H1 (cell line): ENCODE results near the gene AFF1. TPM values are rescaled to one million over a fixed set of nuclear protein-coding genes. Genes with fewer than 3 reads are reported as not detected.

Source experiments
- CTCF ChIA-PET: fragments of 300-600 bp; sonication (Branson Sonifier 250); formaldehyde crosslinking; loops from one replicate; lab custom pipeline; 2021; ENCODE audit not compliant: partially characterized antibody; lab: Charles Lee
- POLR2A ChIA-PET: fragments of 300-600 bp; sonication (Branson Sonifier 250); formaldehyde crosslinking; loops from one replicate; lab custom pipeline; 2021; ENCODE audit warnings: inconsistent platforms; ENCODE audit not compliant: partially characterized antibody; lab: Charles Lee
- DNase-seq, 2 experiments: peaks; one replicate each; pipeline versions ENCODE4 v3.0.0 to v3.0.0-alpha.2; 2010 to 2022; ENCODE audit warnings: low spot score in 2 of 2, low read depth in 1 of 2, mixed read lengths in 1 of 2
- FAIRE-seq: peaks from 2 replicates; lab custom pipeline; 2011; peaks lifted over from hg19 to GRCh38; lab: Jason Lieb, UNC
- H2AFZ ChIP-seq: 2 replicates; pipeline ENCODE4 v1.8.1; 2012; ENCODE audit warnings: low read length, inconsistent platforms
- H2AK5ac ChIP-seq: 2 replicates; pipeline ENCODE4 v1.6.1; 2013; ENCODE audit warnings: low read depth, low read length
- H2BK120ac ChIP-seq: replicated peaks from 2 replicates; pipeline ENCODE3; 2013; ENCODE audit warnings: low read depth, low read length, inconsistent platforms
- H2BK12ac ChIP-seq: 2 replicates; pipeline ENCODE4 v1.6.1; 2013; ENCODE audit warnings: low read depth, low read length
- H2BK15ac ChIP-seq: 2 replicates; pipeline ENCODE4 v1.6.1; 2013; ENCODE audit warnings: low read length
- H2BK20ac ChIP-seq: 2 replicates; pipeline ENCODE4 v1.6.1; 2013; ENCODE audit warnings: low read length
- H2BK5ac ChIP-seq: 2 replicates; pipeline ENCODE4 v1.6.1; 2013; ENCODE audit warnings: low read depth, low read length
- H3K14ac ChIP-seq: 2 replicates; pipeline ENCODE4 v1.6.1; 2013; ENCODE audit warnings: inconsistent platforms; ENCODE audit not compliant: insufficient read length
- H3K18ac ChIP-seq: 2 replicates; pipeline ENCODE4 v1.6.1; 2013; ENCODE audit warnings: low read length; ENCODE audit errors: extremely low read depth
- H3K23ac ChIP-seq: 2 replicates; pipeline ENCODE4 v1.6.1; 2013; ENCODE audit warnings: inconsistent platforms; ENCODE audit not compliant: insufficient read length
- H3K23me2 ChIP-seq: 2 replicates; pipeline ENCODE4 v1.6.1; 2013; ENCODE audit warnings: low read depth, low read length
- H3K27ac ChIP-seq: 2 replicates; pipeline ENCODE4 v1.6.1; 2011; ENCODE audit warnings: low read depth, low read length, inconsistent platforms
- H3K27me3 ChIP-seq, 4 experiments: replicated peaks in 1 of 4; 1 replicate in 1 of 4; 2 replicates in 3 of 4; pipeline versions ENCODE4 v1.6.1 to v1.8.1; 2011 to 2013; ENCODE audit warnings: low read length in 3 of 4, mild to moderate bottlenecking in 3 of 4, inconsistent platforms in 2 of 4, mixed read lengths in 2 of 4, moderate library complexity in 1 of 4; ENCODE audit not compliant: control insufficient read depth in 3 of 4, insufficient read depth in 3 of 4; ENCODE audit errors: extremely low read depth in 1 of 4
- H3K36me3 ChIP-seq, 4 experiments: 2 replicates each; pipeline versions ENCODE4 v1.6.1 to v1.8.1; 2011 to 2013; ENCODE audit warnings: mild to moderate bottlenecking in 4 of 4, low read length in 3 of 4, moderate library complexity in 2 of 4, control low read depth in 1 of 4, inconsistent platforms in 1 of 4; ENCODE audit not compliant: insufficient read depth in 4 of 4, control insufficient read depth in 2 of 4
- H3K4ac ChIP-seq: replicated peaks from 2 replicates; pipeline ENCODE3; 2013; ENCODE audit warnings: low read length, low read depth, mixed read lengths, inconsistent platforms; ENCODE audit not compliant: insufficient read length
- H3K4me1 ChIP-seq, 4 experiments: replicated peaks in 1 of 4; 1 replicate in 1 of 4; 2 replicates in 3 of 4; pipeline versions ENCODE4 v1.6.1 to v1.8.1; 2011 to 2013; ENCODE audit warnings: low read length in 3 of 4, inconsistent platforms in 2 of 4, mixed read lengths in 1 of 4; ENCODE audit not compliant: insufficient read depth in 4 of 4, control insufficient read depth in 3 of 4
- H3K4me2 ChIP-seq, 2 experiments: 2 replicates each; pipeline versions ENCODE4 v1.6.1 to v1.8.1; 2011 to 2013; ENCODE audit warnings: low read depth in 2 of 2, low read length in 2 of 2, control low read depth in 1 of 2, inconsistent platforms in 1 of 2, mild to moderate bottlenecking in 1 of 2; ENCODE audit not compliant: insufficient read depth in 1 of 2
- H3K4me3 ChIP-seq, 4 experiments: fragments of 200-600, 300-600 bp in 1 of 4; sonication (generic), shearing (Covaris generic), sonication (Bioruptor Twin) in 1 of 4; 2 replicates each; pipeline versions ENCODE4 v1.5.1 to v1.8.1; 2011 to 2016; ENCODE audit warnings: low read length in 4 of 4, low read depth in 3 of 4, control low read depth in 2 of 4, inconsistent platforms in 2 of 4, mild to moderate bottlenecking in 2 of 4, mixed read lengths in 1 of 4, moderate library complexity in 1 of 4; ENCODE audit not compliant: insufficient read depth in 2 of 4; ENCODE audit errors: extremely low read depth in 1 of 4
- H3K56ac ChIP-seq: replicated peaks from 2 replicates; pipeline ENCODE3; 2013; ENCODE audit warnings: low read depth, mild to moderate bottlenecking, mixed read lengths, low read length, inconsistent platforms; ENCODE audit not compliant: insufficient read length
- H3K79me1 ChIP-seq: 2 replicates; pipeline ENCODE4 v1.6.1; 2013; ENCODE audit warnings: low read depth, low read length, control low read depth
- H3K79me2 ChIP-seq, 2 experiments: 2 replicates each; pipeline versions ENCODE4 v1.6.1 to v1.8.1; 2012 to 2013; ENCODE audit warnings: low read length in 2 of 2, mild to moderate bottlenecking in 2 of 2, inconsistent platforms in 1 of 2; ENCODE audit not compliant: insufficient read depth in 2 of 2, control insufficient read depth in 1 of 2
- H3K9ac ChIP-seq, 4 experiments: replicated peaks in 1 of 4; 1 replicate in 1 of 4; 2 replicates in 3 of 4; pipeline versions ENCODE4 v1.6.1 to v1.8.1; 2011 to 2013; ENCODE audit warnings: low read depth in 3 of 4, low read length in 3 of 4, control low read depth in 2 of 4, mild to moderate bottlenecking in 2 of 4, moderate library complexity in 2 of 4, inconsistent platforms in 1 of 4; ENCODE audit errors: extremely low read depth in 1 of 4
- H3K9me3 ChIP-seq, 2 experiments: 2 replicates each; pipeline versions ENCODE4 v1.6.1 to v1.8.1; 2012 to 2013; ENCODE audit warnings: mild to moderate bottlenecking in 2 of 2, moderate library complexity in 2 of 2, control low read depth in 1 of 2, inconsistent platforms in 1 of 2, low read depth in 1 of 2, low read length in 1 of 2, mixed read lengths in 1 of 2; ENCODE audit not compliant: insufficient read depth in 2 of 2
- H4K20me1 ChIP-seq, 2 experiments: replicated peaks in 1 of 2; 2 replicates each; pipeline versions ENCODE3 to v1.8.1; 2011 to 2013; ENCODE audit warnings: inconsistent platforms in 2 of 2, low read length in 2 of 2, mild to moderate bottlenecking in 1 of 2; ENCODE audit not compliant: insufficient read depth in 2 of 2, control insufficient read depth in 1 of 2
- H4K5ac ChIP-seq: 2 replicates; pipeline ENCODE4 v1.6.1; 2013; ENCODE audit warnings: low read length, low read depth, mixed read lengths, inconsistent platforms; ENCODE audit not compliant: insufficient read length
- H4K8ac ChIP-seq: 2 replicates; pipeline ENCODE4 v1.8.0; 2013; ENCODE audit warnings: mild to moderate bottlenecking, moderate library complexity, low read length, inconsistent platforms; ENCODE audit not compliant: insufficient read depth; ENCODE audit errors: extremely low read depth
- H4K91ac ChIP-seq: replicated peaks from 2 replicates; pipeline ENCODE3; 2013; ENCODE audit warnings: low read length, mixed read lengths, inconsistent platforms; ENCODE audit not compliant: insufficient read length
- JUN ChIP-seq: IDR thresholded peaks from 2 replicates; pipeline ENCODE4 v1.6.1; 2011; ENCODE audit warnings: low read depth, mild to moderate bottlenecking, improper control_type of control experiment, low read length
- JUND ChIP-seq: IDR thresholded peaks from 2 replicates; pipeline ENCODE4 v1.6.1; 2011; ENCODE audit warnings: mild to moderate bottlenecking, improper control_type of control experiment, low read length
- MAFK ChIP-seq: IDR thresholded peaks from 2 replicates; pipeline ENCODE4 v1.6.1; 2012; ENCODE audit warnings: low read depth, mild to moderate bottlenecking, improper control_type of control experiment, low read length
- WGBS, 2 experiments: shearing (Covaris generic) in 1 of 2; methylation state at CpG; one replicate each; pipeline versions ENCODE4 v1.1.6 to v1.1.7; 2013 to 2015; ENCODE audit warnings: low lambda C conversion rate in 2 of 2, mixed read lengths in 2 of 2, inconsistent platforms in 1 of 2, low coverage in 1 of 2, missing lambda C conversion rate in 1 of 2; ENCODE audit not compliant: insufficient replicate concordance in 2 of 2, insufficient coverage in 1 of 2, insufficient read length in 1 of 2; ENCODE audit errors: extremely low coverage in 1 of 2, missing lambda C conversion rate in 1 of 2; 5-methylcytosine and 5-hydroxymethylcytosine counted together
- polyA plus RNA-seq, 7 experiments: library from polyadenylated mRNA; depleted of rRNA in 3 of 7; stranded (reverse) in 5 of 7; unstranded in 2 of 7; fragments of >200 nt in 5 of 7; fragments of 200-250 nt in 2 of 7; gene quantifications; 1 replicate in 5 of 7; 2 replicates in 1 of 7; 4 replicates in 1 of 7; pipeline versions ENCODE4 v1.2.1 to v1.2.3, GENCODE V29; 2011 to 2013; ENCODE audit warnings: missing spikeins in 2 of 7, mixed read lengths in 2 of 7
- total RNA-seq: library from RNA; stranded (reverse); fragmentation: NEBNext Ultra II Directional; extraction: Animal tissue kit (Norgen Biotek cat#: 25700); gene quantifications from 2 replicates; pipeline ENCODE4 v1.2.1, GENCODE V29; 2021
- TF ChIP-seq, protein P1 (sequence below), 3 experiments: IDR thresholded peaks; 1 replicate in 2 of 3; 2 replicates in 1 of 3; pipeline versions ENCODE4 v1.5.1 to v1.6.1; 2011; ENCODE audit warnings: low read length in 3 of 3, mild to moderate bottlenecking in 3 of 3, inconsistent platforms in 2 of 3, low read depth in 1 of 3, moderate library complexity in 1 of 3; ENCODE audit not compliant: insufficient read depth in 1 of 3; ENCODE audit errors: control extremely low read depth in 1 of 3

AFF1 gene
- total and polyA plus RNA-seq, 2 of the 8 experiments (the other 6 are each of a cell fraction or from before 2014, with no cell fraction given), result 14.8 to 85.5 TPM

DNA sequence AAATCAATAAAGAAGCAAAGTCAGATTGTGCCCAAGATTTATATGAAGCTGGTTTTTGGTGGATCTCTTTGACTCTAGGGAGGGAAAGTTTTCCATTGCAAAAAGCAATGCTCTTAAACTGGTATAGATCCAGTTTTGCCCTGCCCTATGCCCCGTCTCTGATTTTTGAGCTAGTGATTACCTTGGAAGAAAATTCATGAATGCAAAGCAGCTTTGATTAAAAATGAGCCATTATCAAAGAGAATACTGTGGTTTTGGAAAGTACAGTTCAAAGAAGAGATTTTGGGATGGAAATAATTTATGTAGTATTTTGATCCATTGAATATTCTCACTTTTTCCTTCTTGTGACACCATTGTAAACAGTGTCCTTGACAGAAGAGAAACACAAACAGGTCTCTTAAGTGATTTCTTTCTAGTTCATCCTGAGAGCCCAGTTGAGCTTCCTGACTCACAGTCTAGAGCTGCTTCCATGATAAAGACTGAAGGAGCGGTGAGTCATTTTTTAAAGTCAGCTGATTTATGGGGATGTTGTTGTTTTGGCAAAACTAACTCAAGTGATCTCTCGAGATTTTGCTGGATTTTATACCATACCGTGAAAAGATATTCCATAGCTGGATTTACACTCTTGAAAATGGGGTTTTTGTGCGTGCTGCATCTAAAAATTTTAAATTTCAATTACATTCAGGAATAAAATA is 76.7 kb downstream of the AFF1 start:
- Histone ChIP-seq H2AFZ (no peak overlapping the region), H3K36me3 (no peaks in the 10 kb centered on the region), H3K23me2 (peaks cover 9% of the 10 kb centered on the region), H3K9me3 (no peaks in the 10 kb centered on the region), H2BK12ac (no peak overlapping the region; the same call in 1 of the 2 replicates), H3K79me2 (peaks cover 10 to 88% of the 10 kb centered on the region in 2 experiments), H4K8ac (no peak overlapping the region), H4K5ac (no peak overlapping the region), H3K79me1 (no peaks in the 10 kb centered on the region), H3K4ac (no peak overlapping the region), H3K23ac (no peak overlapping the region), H2BK15ac (no peak overlapping the region), H3K9ac (no peak overlapping the region), H3K56ac (no peak overlapping the region), H3K18ac (no peak overlapping the region), H3K27me3 (no peaks in the 10 kb centered on the region), H2BK120ac (no peak overlapping the region), H4K91ac (no peak overlapping the region), H2BK20ac (no peak overlapping the region), H2AK5ac (no peak overlapping the region), H3K4me2 (peak overlapping the region; percentile 19 to 52; a peak in 3 of 4 replicates), H3K4me3 (peak overlapping the region in 1 of 4 experiments; percentile 26; a peak in 1 of 8 replicates), H2BK5ac (no peak overlapping the region), H3K4me1 (peaks cover 7 to 26% (median 18%) of the 10 kb centered on the region in 4 experiments; a peak in 6 of 7 replicates), H4K20me1 (peaks cover 3 to 8% of the 10 kb centered on the region in 2 experiments), H3K14ac (no peak overlapping the region), H3K27ac (no peak overlapping the region; the same call in 1 of the 2 replicates)
- CTCF ChIA-PET, result interaction anchor here (0.6 to 1.6 kb wide), 9 partner anchors 13 to 103 kb away, joined by 3 to 5 read pairs (median 4); partner anchors contain the start of gene AFF1
- WGBS, 2 experiments, result 52% methylated on average over 5 of the region's 5 CpGs; no CpG with 5 or more reads in 1 of the 2 experiments
- no peak for DNase-seq
- POLR2A ChIA-PET, result interaction anchor here (0.6 to 2.3 kb wide), 14 partner anchors 12 to 101 kb away, joined by 3 to 13 read pairs (median 4); partner anchors contain the start of gene AFF1
- no peak for FAIRE-seq
- TF ChIP-seq MAFK (no peak), JUN (peak; percentile 56; the same call in 1 of the 2 replicates), JUND (peak; percentile 89)
- TF ChIP-seq, protein P1, sequence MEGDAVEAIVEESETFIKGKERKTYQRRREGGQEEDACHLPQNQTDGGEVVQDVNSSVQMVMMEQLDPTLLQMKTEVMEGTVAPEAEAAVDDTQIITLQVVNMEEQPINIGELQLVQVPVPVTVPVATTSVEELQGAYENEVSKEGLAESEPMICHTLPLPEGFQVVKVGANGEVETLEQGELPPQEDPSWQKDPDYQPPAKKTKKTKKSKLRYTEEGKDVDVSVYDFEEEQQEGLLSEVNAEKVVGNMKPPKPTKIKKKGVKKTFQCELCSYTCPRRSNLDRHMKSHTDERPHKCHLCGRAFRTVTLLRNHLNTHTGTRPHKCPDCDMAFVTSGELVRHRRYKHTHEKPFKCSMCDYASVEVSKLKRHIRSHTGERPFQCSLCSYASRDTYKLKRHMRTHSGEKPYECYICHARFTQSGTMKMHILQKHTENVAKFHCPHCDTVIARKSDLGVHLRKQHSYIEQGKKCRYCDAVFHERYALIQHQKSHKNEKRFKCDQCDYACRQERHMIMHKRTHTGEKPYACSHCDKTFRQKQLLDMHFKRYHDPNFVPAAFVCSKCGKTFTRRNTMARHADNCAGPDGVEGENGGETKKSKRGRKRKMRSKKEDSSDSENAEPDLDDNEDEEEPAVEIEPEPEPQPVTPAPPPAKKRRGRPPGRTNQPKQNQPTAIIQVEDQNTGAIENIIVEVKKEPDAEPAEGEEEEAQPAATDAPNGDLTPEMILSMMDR (IDR thresholded peaks at IDR 0.05; ENCODE audit: control extremely low read depth in 1 of 3, insufficient read depth in 1 of 3, low read depth in 1 of 3, low read length in 3 of 3), result no peak
